GM23338 (cell line): ENCODE results near the gene NSMCE1. TPM values are rescaled to one million over a fixed set of nuclear protein-coding genes. Genes with fewer than 3 reads are reported as not detected.
A peak's percentile ranks its signal among the peaks of the same experiment; 100 is the strongest.

Source experiments
- ATAC-seq: fragments of 200-7000 bp; cut with Tn5 transposase; 3 replicates; pipeline ENCODE4 v1.9.1; 2020
- DNase-seq: peaks from one replicate; pipeline ENCODE4 v3.0.0-alpha.2; 2015; ENCODE audit warnings: low spot score
- H2AFZ ChIP-seq: fragments of 200-600 bp; sonication (generic); 2 replicates; pipeline ENCODE4 v1.8.0; 2016; ENCODE audit warnings: antibody characterized with exemption, mild to moderate bottlenecking, moderate library complexity
- H3F3A ChIP-seq: fragments of 200-600 bp; sonication (generic); replicated peaks from 2 replicates; pipeline ENCODE4 v1.8.0; 2017; ENCODE audit warnings: antibody characterized with exemption, mixed run types, low read depth
- H3K27ac ChIP-seq: fragments of 200-600 bp; sonication (generic); 2 replicates; pipeline ENCODE4 v1.6.1; 2016; ENCODE audit warnings: low read depth
- H3K27me3 ChIP-seq: fragments of 200-600 bp; sonication (generic); 2 replicates; pipeline ENCODE4 v1.8.0; 2016; ENCODE audit warnings: mild to moderate bottlenecking, mixed run types, moderate library complexity; ENCODE audit not compliant: insufficient read depth
- H3K36me3 ChIP-seq: fragments of 200-600 bp; sonication (generic); 2 replicates; pipeline ENCODE4 v1.8.0; 2016; ENCODE audit warnings: mild to moderate bottlenecking; ENCODE audit not compliant: insufficient read depth
- H3K4me1 ChIP-seq: fragments of 200-600 bp; sonication (generic); 2 replicates; pipeline ENCODE4 v1.8.0; 2016; ENCODE audit warnings: mild to moderate bottlenecking, moderate library complexity; ENCODE audit not compliant: insufficient read depth
- H3K4me2 ChIP-seq: fragments of 200-600 bp; sonication (generic); 2 replicates; pipeline ENCODE4 v1.7.1; 2017; ENCODE audit warnings: mixed run types
- H3K4me3 ChIP-seq: fragments of 200-600 bp; sonication (generic); 2 replicates; pipeline ENCODE4 v1.6.1; 2016; ENCODE audit warnings: mixed run types
- H3K79me2 ChIP-seq: fragments of 200-600 bp; sonication (generic); replicated peaks from 2 replicates; pipeline ENCODE4 v1.8.0; 2017; ENCODE audit warnings: mild to moderate bottlenecking; ENCODE audit not compliant: insufficient read depth
- H3K9me2 ChIP-seq: fragments of 200-600 bp; sonication (generic); 2 replicates; pipeline ENCODE4 v1.8.0; 2017; ENCODE audit not compliant: insufficient read depth
- H4K20me1 ChIP-seq: fragments of 200-600 bp; sonication (generic); replicated peaks from 2 replicates; pipeline ENCODE4 v1.8.0; 2017; ENCODE audit warnings: mild to moderate bottlenecking; ENCODE audit not compliant: insufficient read depth
- H3K27ac Mint-ChIP-seq: 2 replicates; pipeline ENCODE4 v1.8.0; 2020; ENCODE audit warnings: inconsistent platforms, mild to moderate bottlenecking, moderate library complexity, mixed read lengths
- H3K27me3 Mint-ChIP-seq: 3 replicates; pipeline ENCODE4 v1.8.0; 2022; ENCODE audit warnings: low read depth, mild to moderate bottlenecking, moderate library complexity, mixed read lengths, inconsistent platforms; ENCODE audit not compliant: insufficient read depth, poor library complexity
- H3K36me3 Mint-ChIP-seq: 3 replicates; pipeline ENCODE4 v1.8.0; 2021; ENCODE audit warnings: low read depth, mild to moderate bottlenecking, inconsistent platforms, moderate library complexity, mixed read lengths
- H3K4me1 Mint-ChIP-seq: 3 replicates; pipeline ENCODE4 v1.8.0; 2020; ENCODE audit warnings: mild to moderate bottlenecking, inconsistent platforms, mixed read lengths
- H3K4me3 Mint-ChIP-seq: 3 replicates; pipeline ENCODE4 v1.8.0; 2021; ENCODE audit warnings: moderate library complexity, mild to moderate bottlenecking, inconsistent platforms, mixed read lengths
- H3K9me3 Mint-ChIP-seq: 3 replicates; pipeline ENCODE4 v1.8.0; 2020; ENCODE audit warnings: moderate library complexity, mild to moderate bottlenecking, inconsistent platforms, mixed read lengths
- CREB1 ChIP-seq: fragments of 250-450 bp; sonication (Bioruptor Pico); IDR thresholded peaks from 2 replicates; pipeline ENCODE4 v1.5.0; 2020; ENCODE audit warnings: low read depth, mild to moderate bottlenecking, moderate library complexity
- CTCF ChIP-seq, 2 experiments: fragments of 200-600 bp in 1 of 2; sonication (generic) in 1 of 2; conservative IDR thresholded peaks; 2 replicates each; pipeline versions ENCODE4 v1.5.1 to v1.6.1; 2016 to 2017; ENCODE audit warnings: antibody characterized with exemption in 2 of 2, low read depth in 2 of 2, mild to moderate bottlenecking in 2 of 2, moderate library complexity in 1 of 2
- EZH2 ChIP-seq: fragments of 200-600 bp; sonication (generic); IDR thresholded peaks from one replicate; pipeline ENCODE4 v1.8.0; 2017; ENCODE audit warnings: antibody characterized with exemption, mild to moderate bottlenecking, low read depth; ENCODE audit not compliant: unreplicated experiment
- EZH2phosphoT487 ChIP-seq: fragments of 200-600 bp; sonication (generic); IDR thresholded peaks from one replicate; pipeline ENCODE4 v1.8.1; 2018; ENCODE audit warnings: antibody characterized with exemption; ENCODE audit not compliant: unreplicated experiment
- JUNB ChIP-seq: IDR thresholded peaks from one replicate; pipeline ENCODE4 v1.6.1; 2016; ENCODE audit warnings: antibody characterized with exemption; ENCODE audit not compliant: unreplicated experiment
- NANOG ChIP-seq: IDR thresholded peaks from 2 replicates; pipeline ENCODE4 v1.6.1; 2016; ENCODE audit warnings: antibody characterized with exemption, borderline replicate concordance
- POLR2AphosphoS5 ChIP-seq: IDR thresholded peaks from 2 replicates; pipeline ENCODE4 v1.6.1; 2016; ENCODE audit warnings: antibody characterized with exemption, low read depth
- REST ChIP-seq: IDR thresholded peaks from one replicate; pipeline ENCODE4 v1.6.1; 2018; ENCODE audit warnings: antibody characterized with exemption; ENCODE audit not compliant: unreplicated experiment
- STAT1 ChIP-seq: IDR thresholded peaks from one replicate; pipeline ENCODE4 v1.6.1; 2016; ENCODE audit warnings: antibody characterized with exemption; ENCODE audit not compliant: unreplicated experiment
- ZNF114 ChIP-seq: fragments of 250-450 bp; sonication (Bioruptor Pico); IDR thresholded peaks from 2 replicates; pipeline ENCODE4 v1.5.0; 2020; ENCODE audit warnings: mild to moderate bottlenecking, moderate library complexity
- ZNF331 ChIP-seq: fragments of 250-450 bp; sonication (Bioruptor Pico); IDR thresholded peaks from 2 replicates; pipeline ENCODE4 v1.5.0; 2020; ENCODE audit warnings: low read depth, mild to moderate bottlenecking, moderate library complexity
- polyA plus RNA-seq: library from polyadenylated mRNA; unstranded; fragments of >200 nt; fragmentation: Nextera tagmentation; extraction: Ambion mirVana; gene quantifications from 2 replicates; pipeline ENCODE4 v1.2.1, GENCODE V29; 2016
- total RNA-seq: library from RNA; depleted of rRNA; stranded (reverse); fragments of >200 nt; shearing (Covaris generic); gene quantifications from 2 replicates; pipeline ENCODE4 v1.2.3, GENCODE V29; 2014

The NSMCE1 gene
- total and polyA plus RNA-seq, 2 experiments from 2014 or later: 30.6 to 50.8 TPM

- Histone ChIP-seq H2AFZ (peak within 1 kb of the TSS; percentile 97), H3F3A (0 out of 2 replicates have a peak, but pooled peaks cover 2% of the 10 kb centered on the region), H3K79me2 (peaks cover 14% of the 10 kb centered on the region; the same call in 1 of the 2 replicates), H3K4me1 (peaks cover 20% of the 10 kb centered on the region), H3K9me2 (no peaks in the 10 kb centered on the region), H3K4me3 (peak within 1 kb of the TSS; percentile 86), H4K20me1 (no peaks in the 10 kb centered on the region; the same call in 1 of the 2 replicates), H3K27ac (no peak within 1 kb of the TSS), H3K4me2 (peak within 1 kb of the TSS; percentile 92), H3K27me3 (peaks cover 17% of the 10 kb centered on the region), H3K36me3 (no peaks in the 10 kb centered on the region)
- H3K4me1 Mint-ChIP-seq: peaks cover 31% of the 10 kb centered on the region
- H3K27me3 Mint-ChIP-seq: peaks cover 17% of the 10 kb centered on the region
- TF ChIP-seq EZH2: no peak
- TF ChIP-seq POLR2AphosphoS5: 0 out of 2 replicates have a peak, but pooled peaks have one; percentile 19
- H3K36me3 Mint-ChIP-seq: no peaks in the 10 kb centered on the region; the same call in 1 of the 3 replicates
- H3K4me3 Mint-ChIP-seq: peak within 1 kb of the TSS; percentile 86
- no peaks in the 10 kb centered on the region; the same call in 2 of the 3 replicates for H3K9me3 Mint-ChIP-seq
- DNase-seq (peak; percentile 68), ATAC-seq (peak; percentile 67)
- H3K27ac Mint-ChIP-seq: no peak within 1 kb of the TSS
Measured at GRCh38 chr16:27313422-27314160, 45.0 kb upstream of the NSMCE1 start, which contains the start of gene IL4R. Gene IL4R (plus strand): TSS chr16:27313974. CDS start chr16:27340204, 26,230 bp downstream.

- no peak overlapping the region for H3K27ac Mint-ChIP-seq
- Histone ChIP-seq H3K36me3 (no peaks in the 10 kb centered on the region), H3K27ac (no peak overlapping the region), H3K9me2 (no peaks in the 10 kb centered on the region), H3K4me1 (peaks cover 12% of the 10 kb centered on the region), H3K79me2 (peaks cover 8% of the 10 kb centered on the region; the same call in 1 of the 2 replicates), H3K27me3 (peaks cover 17% of the 10 kb centered on the region), H2AFZ (peak overlapping the region; percentile 97), H3F3A (0 out of 2 replicates have a peak, but pooled peaks cover 2% of the 10 kb centered on the region), H4K20me1 (no peaks in the 10 kb centered on the region; the same call in 1 of the 2 replicates), H3K4me2 (peak overlapping the region; percentile 92), H3K4me3 (peak overlapping the region; percentile 86)
- peak overlapping the region; percentile 83 for H3K4me3 Mint-ChIP-seq
- H3K4me1 Mint-ChIP-seq: peaks cover 23% of the 10 kb centered on the region
- peaks cover 10% of the 10 kb centered on the region for H3K27me3 Mint-ChIP-seq
- DNase-seq (no peak), ATAC-seq (no peak)
- no peaks in the 10 kb centered on the region; the same call in 2 of the 3 replicates for H3K9me3 Mint-ChIP-seq
- no peaks in the 10 kb centered on the region; the same call in 1 of the 3 replicates for H3K36me3 Mint-ChIP-seq
- TF ChIP-seq STAT1 (no peak), ZNF114 (CRISPR knock-in tag) (no peak), REST (no peak), NANOG (no peak), CTCF (conservative IDR thresholded peaks at IDR 0.05; ENCODE audit: low read depth in 2 of 2) (no peak), ZNF331 (CRISPR knock-in tag) (no peak), CREB1 (CRISPR knock-in tag) (no peak), EZH2phosphoT487 (no peak), EZH2 (no peak), JUNB (no peak), POLR2AphosphoS5 (no peak)
Measured at GRCh38 chr16:27312580-27313421, 44.2 kb upstream of the NSMCE1 start.
